ENCODE data around the gene ZSCAN5B. TPM values are rescaled to one million over a fixed set of nuclear protein-coding genes. Genes with fewer than 3 reads are reported as not detected.

The ZSCAN5B gene
- total and polyA plus RNA-seq, 9 of the 15 experiments (the other 6 are each of a cell fraction or from before 2014, with no cell fraction given) = 0.03 to 0.07 TPM; not detected in 7

DNA sequence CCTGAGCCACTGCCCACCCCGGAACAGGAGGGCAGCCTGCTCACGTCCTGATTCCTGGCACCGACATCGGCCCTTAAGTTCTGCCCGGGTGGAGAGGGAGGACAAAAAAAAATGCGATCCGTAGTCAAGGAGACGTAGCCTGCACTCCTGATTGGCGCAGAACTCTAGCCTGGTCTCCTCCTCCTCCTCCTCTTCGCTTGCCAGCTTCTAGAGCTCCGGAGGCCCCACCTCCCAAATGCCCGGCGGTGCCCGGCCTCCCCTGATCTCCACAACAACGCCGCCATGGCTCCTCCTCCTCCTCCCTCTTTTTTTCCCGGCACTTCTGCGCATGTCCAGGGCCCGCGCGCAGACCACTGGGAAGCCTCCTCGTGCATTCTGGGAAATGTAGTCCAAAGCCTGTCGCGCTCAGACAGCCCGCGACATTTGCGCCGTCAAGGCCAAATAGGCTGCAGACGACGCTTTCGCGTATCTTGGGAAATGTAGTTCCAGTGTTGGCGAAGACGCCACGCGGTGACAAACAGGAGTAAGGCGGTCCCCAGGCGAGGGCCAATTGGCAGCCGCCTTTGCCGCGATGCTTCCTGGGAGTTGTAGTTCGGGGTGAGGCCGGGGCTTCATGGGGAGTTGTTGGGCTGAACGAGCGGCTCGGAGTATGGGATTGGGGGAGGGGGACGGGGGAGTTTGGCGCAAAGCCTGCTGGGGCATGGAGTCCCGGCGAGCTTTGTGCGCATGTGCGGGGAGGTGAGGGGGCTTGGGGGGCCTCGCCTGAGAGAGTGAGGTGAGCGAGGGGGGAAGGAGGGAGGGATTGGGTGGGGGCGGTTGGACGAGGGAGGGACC lies 56.8 kb downstream of the ZSCAN5B start, which contains the start of gene ZNF444 (continued):
- TF ChIP-seq TCF7L2 (IDR thresholded peaks at IDR 0.05; ENCODE audit: low read depth, low read length) (0 out of 2 replicates have a peak, but pooled peaks have one; percentile 46), CBFA2T2 (conservative IDR thresholded peaks at IDR 0.05) (no peak), POLR2AphosphoS5 (IDR thresholded peaks at IDR 0.05; ENCODE audit: control insufficient read depth, insufficient read depth, low read depth, low read length) (peak; percentile 54), HEY1 (CRISPR knock-in tag; IDR thresholded peaks at IDR 0.05; ENCODE audit: borderline replicate concordance) (no peak), HNRNPK (IDR thresholded peaks at IDR 0.05; ENCODE audit: low read depth, low read length, poor library complexity, severe bottlenecking) (no peak), NFXL1 (CRISPR knock-in tag; IDR thresholded peaks at IDR 0.05) (no peak), SIX5 (IDR thresholded peaks at IDR 0.05; ENCODE audit: borderline replicate concordance in 1 of 2, insufficient read depth in 1 of 2, low read depth in 1 of 2, low read length in 2 of 2) (peak; percentile 92 to 93), MCM7 (IDR thresholded peaks at IDR 0.05) (no peak)
- TF ChIP-seq, protein P1, sequence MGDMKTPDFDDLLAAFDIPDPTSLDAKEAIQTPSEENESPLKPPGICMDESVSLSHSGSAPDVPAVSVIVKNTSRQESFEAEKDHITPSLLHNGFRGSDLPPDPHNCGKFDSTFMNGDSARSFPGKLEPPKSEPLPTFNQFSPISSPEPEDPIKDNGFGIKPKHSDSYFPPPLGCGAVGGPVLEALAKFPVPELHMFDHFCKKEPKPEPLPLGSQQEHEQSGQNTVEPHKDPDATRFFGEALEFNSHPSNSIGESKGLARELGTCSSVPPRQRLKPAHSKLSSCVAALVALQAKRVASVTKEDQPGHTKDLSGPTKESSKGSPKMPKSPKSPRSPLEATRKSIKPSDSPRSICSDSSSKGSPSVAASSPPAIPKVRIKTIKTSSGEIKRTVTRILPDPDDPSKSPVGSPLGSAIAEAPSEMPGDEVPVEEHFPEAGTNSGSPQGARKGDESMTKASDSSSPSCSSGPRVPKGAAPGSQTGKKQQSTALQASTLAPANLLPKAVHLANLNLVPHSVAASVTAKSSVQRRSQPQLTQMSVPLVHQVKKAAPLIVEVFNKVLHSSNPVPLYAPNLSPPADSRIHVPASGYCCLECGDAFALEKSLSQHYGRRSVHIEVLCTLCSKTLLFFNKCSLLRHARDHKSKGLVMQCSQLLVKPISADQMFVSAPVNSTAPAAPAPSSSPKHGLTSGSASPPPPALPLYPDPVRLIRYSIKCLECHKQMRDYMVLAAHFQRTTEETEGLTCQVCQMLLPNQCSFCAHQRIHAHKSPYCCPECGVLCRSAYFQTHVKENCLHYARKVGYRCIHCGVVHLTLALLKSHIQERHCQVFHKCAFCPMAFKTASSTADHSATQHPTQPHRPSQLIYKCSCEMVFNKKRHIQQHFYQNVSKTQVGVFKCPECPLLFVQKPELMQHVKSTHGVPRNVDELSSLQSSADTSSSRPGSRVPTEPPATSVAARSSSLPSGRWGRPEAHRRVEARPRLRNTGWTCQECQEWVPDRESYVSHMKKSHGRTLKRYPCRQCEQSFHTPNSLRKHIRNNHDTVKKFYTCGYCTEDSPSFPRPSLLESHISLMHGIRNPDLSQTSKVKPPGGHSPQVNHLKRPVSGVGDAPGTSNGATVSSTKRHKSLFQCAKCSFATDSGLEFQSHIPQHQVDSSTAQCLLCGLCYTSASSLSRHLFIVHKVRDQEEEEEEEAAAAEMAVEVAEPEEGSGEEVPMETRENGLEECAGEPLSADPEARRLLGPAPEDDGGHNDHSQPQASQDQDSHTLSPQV (IDR thresholded peaks at IDR 0.05) = peak; percentile 95
- TF ChIP-seq, protein P2, sequence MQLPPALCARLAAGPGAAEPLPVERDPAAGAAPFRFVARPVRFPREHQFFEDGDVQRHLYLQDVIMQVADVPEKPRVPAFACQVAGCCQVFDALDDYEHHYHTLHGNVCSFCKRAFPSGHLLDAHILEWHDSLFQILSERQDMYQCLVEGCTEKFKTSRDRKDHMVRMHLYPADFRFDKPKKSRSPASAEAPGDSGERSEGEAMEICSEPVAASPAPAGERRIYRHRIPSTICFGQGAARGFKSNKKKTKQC (CRISPR knock-in tag; IDR thresholded peaks at IDR 0.05) = 0 out of 2 replicates have a peak, but pooled peaks have one; percentile 46
- TF ChIP-seq, protein P3, sequence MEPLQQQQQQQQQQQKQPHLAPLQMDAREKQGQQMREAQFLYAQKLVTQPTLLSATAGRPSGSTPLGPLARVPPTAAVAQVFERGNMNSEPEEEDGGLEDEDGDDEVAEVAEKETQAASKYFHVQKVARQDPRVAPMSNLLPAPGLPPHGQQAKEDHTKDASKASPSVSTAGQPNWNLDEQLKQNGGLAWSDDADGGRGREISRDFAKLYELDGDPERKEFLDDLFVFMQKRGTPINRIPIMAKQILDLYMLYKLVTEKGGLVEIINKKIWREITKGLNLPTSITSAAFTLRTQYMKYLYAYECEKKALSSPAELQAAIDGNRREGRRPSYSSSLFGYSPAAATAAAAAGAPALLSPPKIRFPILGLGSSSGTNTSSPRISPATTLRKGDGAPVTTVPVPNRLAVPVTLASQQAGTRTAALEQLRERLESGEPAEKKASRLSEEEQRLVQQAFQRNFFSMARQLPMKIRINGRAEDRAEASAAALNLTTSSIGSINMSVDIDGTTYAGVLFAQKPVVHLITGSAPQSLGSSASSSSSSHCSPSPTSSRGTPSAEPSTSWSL (CRISPR knock-in tag; IDR thresholded peaks at IDR 0.05; ENCODE audit: borderline replicate concordance) = no peak
- TF ChIP-seq, protein P4, sequence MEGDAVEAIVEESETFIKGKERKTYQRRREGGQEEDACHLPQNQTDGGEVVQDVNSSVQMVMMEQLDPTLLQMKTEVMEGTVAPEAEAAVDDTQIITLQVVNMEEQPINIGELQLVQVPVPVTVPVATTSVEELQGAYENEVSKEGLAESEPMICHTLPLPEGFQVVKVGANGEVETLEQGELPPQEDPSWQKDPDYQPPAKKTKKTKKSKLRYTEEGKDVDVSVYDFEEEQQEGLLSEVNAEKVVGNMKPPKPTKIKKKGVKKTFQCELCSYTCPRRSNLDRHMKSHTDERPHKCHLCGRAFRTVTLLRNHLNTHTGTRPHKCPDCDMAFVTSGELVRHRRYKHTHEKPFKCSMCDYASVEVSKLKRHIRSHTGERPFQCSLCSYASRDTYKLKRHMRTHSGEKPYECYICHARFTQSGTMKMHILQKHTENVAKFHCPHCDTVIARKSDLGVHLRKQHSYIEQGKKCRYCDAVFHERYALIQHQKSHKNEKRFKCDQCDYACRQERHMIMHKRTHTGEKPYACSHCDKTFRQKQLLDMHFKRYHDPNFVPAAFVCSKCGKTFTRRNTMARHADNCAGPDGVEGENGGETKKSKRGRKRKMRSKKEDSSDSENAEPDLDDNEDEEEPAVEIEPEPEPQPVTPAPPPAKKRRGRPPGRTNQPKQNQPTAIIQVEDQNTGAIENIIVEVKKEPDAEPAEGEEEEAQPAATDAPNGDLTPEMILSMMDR (IDR thresholded peaks at IDR 0.05 in 2 of 3, conservative IDR thresholded peaks at IDR 0.05 in 1 of 3; ENCODE audit: insufficient read depth in 2 of 3, low read depth in 1 of 3, low read length in 3 of 3) = no peak
- TF ChIP-seq, protein P5, sequence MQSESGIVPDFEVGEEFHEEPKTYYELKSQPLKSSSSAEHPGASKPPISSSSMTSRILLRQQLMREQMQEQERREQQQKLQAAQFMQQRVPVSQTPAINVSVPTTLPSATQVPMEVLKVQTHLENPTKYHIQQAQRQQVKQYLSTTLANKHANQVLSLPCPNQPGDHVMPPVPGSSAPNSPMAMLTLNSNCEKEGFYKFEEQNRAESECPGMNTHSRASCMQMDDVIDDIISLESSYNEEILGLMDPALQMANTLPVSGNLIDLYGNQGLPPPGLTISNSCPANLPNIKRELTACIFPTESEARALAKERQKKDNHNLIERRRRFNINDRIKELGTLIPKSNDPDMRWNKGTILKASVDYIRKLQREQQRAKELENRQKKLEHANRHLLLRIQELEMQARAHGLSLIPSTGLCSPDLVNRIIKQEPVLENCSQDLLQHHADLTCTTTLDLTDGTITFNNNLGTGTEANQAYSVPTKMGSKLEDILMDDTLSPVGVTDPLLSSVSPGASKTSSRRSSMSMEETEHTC (IDR thresholded peaks at IDR 0.05) = no peak
- TF ChIP-seq, protein P6, sequence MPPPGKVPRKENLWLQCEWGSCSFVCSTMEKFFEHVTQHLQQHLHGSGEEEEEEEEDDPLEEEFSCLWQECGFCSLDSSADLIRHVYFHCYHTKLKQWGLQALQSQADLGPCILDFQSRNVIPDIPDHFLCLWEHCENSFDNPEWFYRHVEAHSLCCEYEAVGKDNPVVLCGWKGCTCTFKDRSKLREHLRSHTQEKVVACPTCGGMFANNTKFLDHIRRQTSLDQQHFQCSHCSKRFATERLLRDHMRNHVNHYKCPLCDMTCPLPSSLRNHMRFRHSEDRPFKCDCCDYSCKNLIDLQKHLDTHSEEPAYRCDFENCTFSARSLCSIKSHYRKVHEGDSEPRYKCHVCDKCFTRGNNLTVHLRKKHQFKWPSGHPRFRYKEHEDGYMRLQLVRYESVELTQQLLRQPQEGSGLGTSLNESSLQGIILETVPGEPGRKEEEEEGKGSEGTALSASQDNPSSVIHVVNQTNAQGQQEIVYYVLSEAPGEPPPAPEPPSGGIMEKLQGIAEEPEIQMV (tag; conservative IDR thresholded peaks at IDR 0.05; ENCODE audit: low read depth) = no peak
